ENCODE data around the gene LTBP2. TPM values are rescaled to one million over a fixed set of nuclear protein-coding genes. Genes with fewer than 3 reads are reported as not detected.

Gene LTBP2
- total RNA-seq, 6 experiments from 2014 or later, result 0.46 to 3.5 (median 1.7) TPM

DNA sequence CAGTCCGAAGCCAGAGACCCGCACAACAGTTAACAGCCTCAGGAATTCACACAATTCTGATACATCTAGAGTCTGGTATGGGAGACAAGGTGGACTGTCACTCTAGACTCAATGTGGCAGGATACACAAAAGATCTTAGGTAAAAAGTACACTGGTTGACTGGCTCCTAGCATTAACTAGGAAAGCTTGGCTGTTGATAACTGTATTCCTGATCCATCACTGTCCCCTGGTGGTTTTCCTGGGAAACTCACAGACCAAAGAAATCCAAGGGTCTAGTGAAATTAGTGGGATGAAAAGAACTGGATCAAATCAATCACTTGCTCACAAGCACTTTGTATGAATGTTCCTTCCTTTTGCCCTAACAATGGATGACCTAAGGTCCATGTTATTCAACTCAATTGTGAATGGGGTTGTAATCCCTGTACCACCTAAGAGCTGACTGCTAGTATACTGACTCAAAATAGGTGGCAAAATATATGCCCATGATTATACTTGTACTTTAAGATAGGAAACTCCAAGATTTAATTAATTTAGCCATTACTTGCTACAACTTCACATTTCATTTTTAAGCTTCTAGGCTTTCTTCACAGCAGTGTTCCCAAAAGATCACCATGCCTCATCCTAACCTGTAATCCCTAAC lies 132.9 kb downstream of the LTBP2 start:
- ATAC-seq (peak; percentile 42 to 65 (median 58)), DNase-seq (no peak)
- peak; percentile 59 to 84 (median 66) for TF ChIP-seq CTCF (IDR thresholded peaks at IDR 0.05)
- no peak for TF ChIP-seq POLR2A (IDR thresholded peaks at IDR 0.05)
- Histone ChIP-seq H3K4me3 (no peak overlapping the region), H3K36me3 (peaks cover 0 to 40% (median 9%) of the 10 kb centered on the region in 4 donors), H3K9me3 (no peaks in the 10 kb centered on the region), H3K27ac (no peak overlapping the region), H3K4me1 (no peaks in the 10 kb centered on the region), H3K27me3 (no peaks in the 10 kb centered on the region)
- 95% methylated on average over 2 of the region's 2 CpGs for WGBS (ENCODE audit: insufficient coverage, low coverage, low lambda C conversion rate, missing lambda C conversion rate)
- intact Hi-C loops (cut with DNase I), result loop anchor here in 1 of 2 donors (10.0 kb wide), 1 partner anchor 114 kb away; no protein-coding TSS in a partner anchor

GRCh38 chr14:74476607-74477006 lies 135.4 kb downstream of the LTBP2 start:
- Histone ChIP-seq H3K4me3 (no peak overlapping the region), H3K27ac (no peak overlapping the region), H3K27me3 (no peaks in the 10 kb centered on the region), H3K36me3 (peaks cover 0 to 30% (median 9%) of the 10 kb centered on the region in 4 donors), H3K4me1 (no peaks in the 10 kb centered on the region), H3K9me3 (no peaks in the 10 kb centered on the region)
- TF ChIP-seq CTCF (IDR thresholded peaks at IDR 0.05) (no peak), POLR2A (IDR thresholded peaks at IDR 0.05) (no peak)
- ATAC-seq (no peak), DNase-seq (no peak)
- WGBS (ENCODE audit: insufficient coverage, low coverage, low lambda C conversion rate, missing lambda C conversion rate), result 100% methylated on average over 1 of the region's 3 CpGs
- intact Hi-C loops (cut with DNase I), result loop anchor here in 1 of 2 donors (10.0 kb wide), 1 partner anchor 112 kb away; no protein-coding TSS in a partner anchor

DNA sequence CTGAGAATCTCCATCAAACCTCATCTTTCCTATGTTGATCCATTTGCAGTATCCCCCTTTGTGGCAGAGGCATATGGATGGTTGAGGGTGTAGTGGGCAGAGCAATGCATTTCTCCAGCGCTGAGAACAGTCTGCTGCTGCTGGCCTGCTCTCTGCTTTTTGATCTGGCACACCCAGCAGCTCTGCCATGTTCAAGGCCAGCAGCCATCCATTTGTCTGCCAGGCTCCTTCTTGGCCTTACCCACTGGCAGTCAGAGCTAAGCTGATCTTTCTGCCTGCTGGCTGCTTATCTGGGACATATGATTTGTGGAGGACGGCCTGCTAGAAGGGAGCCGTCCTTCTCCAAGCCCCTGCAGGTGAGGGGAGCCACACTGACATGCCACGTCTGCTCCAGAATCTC lies 135.9 kb downstream of the LTBP2 start:
- no peak for DNase-seq
- Histone ChIP-seq H3K36me3 (peaks cover 0 to 26% (median 9%) of the 10 kb centered on the region in 4 donors), H3K27me3 (no peaks in the 10 kb centered on the region), H3K4me1 (no peaks in the 10 kb centered on the region), H3K27ac (no peak overlapping the region), H3K4me3 (no peak overlapping the region), H3K9me3 (no peaks in the 10 kb centered on the region)
- TF ChIP-seq POLR2A (IDR thresholded peaks at IDR 0.05), result no peak
- TF ChIP-seq CTCF (IDR thresholded peaks at IDR 0.05), result no peak
- no CpG with 5 or more reads among the region's 4 CpGs for WGBS (ENCODE audit: insufficient coverage, low coverage, low lambda C conversion rate, missing lambda C conversion rate)
- ATAC-seq, result no peak
- intact Hi-C loops (cut with DNase I), result loop anchor here in 1 of 2 donors (10.0 kb wide), 1 partner anchor 111 kb away; no protein-coding TSS in a partner anchor

DNA sequence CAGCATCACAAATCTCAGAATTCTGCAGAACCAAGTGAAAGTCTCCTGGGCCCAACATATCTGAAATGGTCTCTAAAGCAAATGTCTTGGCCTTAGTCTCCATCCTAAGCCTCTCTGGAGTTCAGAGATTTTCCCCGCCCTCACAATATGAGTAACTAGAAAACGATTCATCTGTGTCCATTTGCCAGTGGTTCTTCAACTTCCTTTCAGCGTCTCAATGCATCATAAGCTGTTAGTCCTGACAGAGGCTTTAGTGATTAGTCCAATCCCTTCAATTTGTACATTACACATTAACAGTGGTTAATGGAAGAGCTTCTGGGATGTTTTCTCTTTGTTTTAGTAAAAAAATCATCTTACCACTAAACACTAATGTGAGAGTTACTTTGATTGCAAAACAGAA lies 136.4 kb downstream of the LTBP2 start:
- H3K4me1 ChIP-seq, result no peaks in the 10 kb centered on the region
- H3K27me3 ChIP-seq, result no peaks in the 10 kb centered on the region
- intact Hi-C loops (cut with DNase I), result loop anchor here in 1 of 2 donors (10.0 kb wide), 1 partner anchor 111 kb away; no protein-coding TSS in a partner anchor
- no peak overlapping the region for H3K4me3 ChIP-seq
- H3K27ac ChIP-seq, result no peak overlapping the region
- no peak for DNase-seq
- no peaks in the 10 kb centered on the region for H3K9me3 ChIP-seq
- no peak for ATAC-seq
- TF ChIP-seq POLR2A (IDR thresholded peaks at IDR 0.05) (no peak), CTCF (IDR thresholded peaks at IDR 0.05) (no peak)
- WGBS (ENCODE audit: insufficient coverage, low coverage, low lambda C conversion rate, missing lambda C conversion rate), result 54% methylated on average over 3 of the region's 3 CpGs
- peaks cover 0 to 21% (median 7%) of the 10 kb centered on the region in 4 donors for H3K36me3 ChIP-seq
